Measurements from ENCODE around the gene SDF2L1.

- TF ChIP-seq POLR2A (IDR thresholded peaks at IDR 0.05; ENCODE audit: low read depth, low read length), result no peak
- no peak for TF ChIP-seq POLR2AphosphoS5 (IDR thresholded peaks at IDR 0.05; ENCODE audit: low read depth, low read length)
- no peak for TF ChIP-seq PAX5 (IDR thresholded peaks at IDR 0.05; ENCODE audit: insufficient read depth, low read length, severe bottlenecking)
- no peak for TF ChIP-seq TAF1 (IDR thresholded peaks at IDR 0.05; ENCODE audit: low read depth, low read length)
Observed at GRCh38 chr22:21682385-21683175, 40.5 kb downstream of the SDF2L1 start.

Measured in GM12891 (cell line).